HG03460 (cell line): ENCODE measurements around the gene GALNT18.

Source experiments
- ATAC-seq: cut with Tn5 transposase; IDR thresholded peaks from one replicate; pipeline ENCODE4 v1.9.1; 2021; ENCODE audit not compliant: unreplicated experiment

Gene GALNT18

DNA sequence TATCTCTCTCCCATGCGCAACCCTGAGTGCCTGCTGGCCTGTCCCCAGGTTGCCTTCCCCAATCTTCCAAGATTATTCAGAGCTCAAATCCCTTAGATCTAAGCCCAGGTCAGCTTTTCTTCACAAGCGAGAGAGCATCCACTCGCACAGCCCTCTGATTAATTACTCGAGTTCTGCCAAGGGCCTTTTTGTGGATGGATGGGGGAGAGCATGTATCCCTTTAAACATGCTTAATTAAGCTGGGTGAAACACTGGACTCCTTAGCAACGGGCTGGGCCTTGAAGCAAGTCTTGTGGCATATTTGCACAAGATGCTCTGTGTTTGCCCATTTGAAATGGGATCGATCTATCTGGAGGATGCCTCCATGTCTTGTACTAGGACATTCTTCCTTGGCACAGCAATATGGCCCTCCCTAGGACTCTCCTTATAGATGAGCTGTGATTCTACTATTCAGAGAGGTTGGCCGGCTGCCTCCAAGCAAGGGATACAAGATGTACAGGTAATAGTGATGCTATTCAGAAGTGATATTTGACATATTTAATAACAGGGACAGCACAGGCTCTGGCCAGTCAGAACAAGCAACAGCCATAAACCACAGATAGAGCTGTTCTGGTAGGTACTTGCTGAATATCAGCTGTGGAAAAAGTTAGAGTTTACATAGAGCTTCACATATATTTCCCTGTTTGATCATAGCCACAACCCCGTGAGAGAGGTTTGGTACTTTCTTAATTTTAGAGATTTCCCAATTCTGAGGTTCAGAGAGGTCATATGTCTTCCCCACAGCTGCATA, 394.3 kb downstream of the GALNT18 start:
- ATAC-seq = no peak
